ENCODE measurements around the gene MS4A15. TPM values are rescaled to one million over a fixed set of nuclear protein-coding genes. Genes with fewer than 3 reads are reported as not detected.
"Not testable (repeated sequence)": the region's sequence is repeated elsewhere in the genome, so short reads cannot be mapped to it uniquely, and the experiment has no call there.

Gene MS4A15
- total RNA-seq, 2 experiments from 2014 or later = not detected

- CTCF ChIA-PET = no interaction called here
- no peak overlapping the region for H3K4me3 Mint-ChIP-seq
- DNase-seq (no peak), ATAC-seq (no peak)
- H3K36me3 Mint-ChIP-seq = no peaks in the 10 kb centered on the region
- peaks cover 24% of the 10 kb centered on the region for H3K27me3 Mint-ChIP-seq
- H3K9me3 Mint-ChIP-seq (ENCODE audit: low read depth) = no peaks in the 10 kb centered on the region
- H3K4me1 Mint-ChIP-seq = no peaks in the 10 kb centered on the region
- H3K27ac Mint-ChIP-seq = no peak overlapping the region
Observed at GRCh38 chr11:60740573-60740972, 16.1 kb upstream of the MS4A15 start.

DNA sequence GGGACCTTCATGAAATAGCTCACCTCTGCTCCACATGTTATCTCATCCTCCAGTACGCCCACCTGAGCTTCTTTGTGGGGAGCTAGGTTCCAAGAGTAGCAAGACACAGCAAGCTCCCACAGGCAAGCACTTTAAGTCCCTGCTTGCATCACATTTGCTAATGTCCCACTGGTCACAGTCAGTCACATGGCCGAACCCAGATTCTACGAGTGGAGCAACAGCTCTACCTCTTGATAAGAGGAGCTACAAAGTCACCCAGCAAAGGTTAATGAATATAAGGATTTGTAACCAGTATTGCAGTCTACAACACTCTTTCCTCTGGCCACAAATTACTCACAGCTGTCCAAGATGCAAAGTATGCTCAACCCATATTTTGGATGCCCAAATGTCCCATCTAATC lies 15.2 kb upstream of the MS4A15 start:
- no peak overlapping the region for H3K27ac Mint-ChIP-seq
- H3K36me3 Mint-ChIP-seq = no peaks in the 10 kb centered on the region
- peaks cover 22% of the 10 kb centered on the region for H3K27me3 Mint-ChIP-seq
- DNase-seq (no peak), ATAC-seq (no peak)
- no peaks in the 10 kb centered on the region for H3K4me1 Mint-ChIP-seq
- H3K4me3 Mint-ChIP-seq = no peak overlapping the region
- H3K9me3 Mint-ChIP-seq (ENCODE audit: low read depth) = no peaks in the 10 kb centered on the region
- CTCF ChIA-PET = no interaction called here

DNA sequence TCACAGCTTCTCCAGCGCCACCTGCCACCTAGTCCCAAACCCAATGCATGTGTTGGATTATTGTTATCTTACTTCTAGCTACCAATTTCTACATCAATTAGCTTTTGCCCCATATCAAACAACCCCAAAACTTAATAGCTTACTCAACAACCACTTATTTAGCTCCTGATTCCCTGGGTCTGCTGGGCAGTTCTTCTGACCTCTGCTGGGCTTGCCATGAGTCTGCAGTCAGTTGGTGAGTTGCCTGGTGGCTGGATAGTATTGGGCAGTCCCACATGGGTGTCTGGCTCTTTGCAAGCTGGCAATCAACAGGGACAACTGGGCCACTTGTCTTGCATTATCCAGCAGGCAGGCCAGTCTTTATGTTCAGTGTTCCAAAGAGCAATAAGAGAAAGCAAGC lies 13.6 kb upstream of the MS4A15 start:
- CTCF ChIA-PET = no interaction called here
- DNase-seq (no peak), ATAC-seq (no peak)
- peaks cover 14% of the 10 kb centered on the region for H3K27me3 Mint-ChIP-seq
- no peaks in the 10 kb centered on the region for H3K36me3 Mint-ChIP-seq
- H3K4me3 Mint-ChIP-seq = no peak overlapping the region
- H3K27ac Mint-ChIP-seq = no peak overlapping the region
- H3K9me3 Mint-ChIP-seq (ENCODE audit: low read depth) = peaks cover 4% of the 10 kb centered on the region
- H3K4me1 Mint-ChIP-seq = no peaks in the 10 kb centered on the region

GRCh38 chr11:60744114-60744513 lies 12.6 kb upstream of the MS4A15 start:
- no peak for ATAC-seq
- CTCF ChIA-PET = no interaction called here
- Mint-ChIP-seq H3K36me3 (no peaks in the 10 kb centered on the region), H3K4me3 (no peak overlapping the region), H3K27ac (no peak overlapping the region), H3K9me3 (ENCODE audit: low read depth) (peaks cover 4% of the 10 kb centered on the region), H3K27me3 (peaks cover 11% of the 10 kb centered on the region), H3K4me1 (no peaks in the 10 kb centered on the region)
- no peak for DNase-seq

DNA sequence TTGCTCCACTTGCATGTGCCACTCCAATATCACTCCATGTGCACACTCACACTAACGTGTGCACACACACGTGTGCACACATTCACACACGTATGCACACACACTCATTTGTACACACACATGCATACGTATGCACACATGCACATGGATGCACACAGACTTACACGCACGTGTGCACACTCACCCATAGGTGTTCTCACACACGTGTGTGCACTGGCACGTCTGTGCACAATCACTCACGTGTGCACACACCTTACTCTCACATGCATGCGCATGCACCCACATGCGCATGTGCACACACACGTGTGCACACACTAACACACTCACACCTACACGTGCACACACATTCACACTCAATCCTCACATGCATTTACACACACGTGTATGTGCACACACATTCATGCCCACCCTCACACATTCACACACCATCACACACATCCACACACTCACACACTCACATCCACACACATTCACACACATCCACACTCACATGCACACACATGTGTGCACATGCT lies 9.3 kb upstream of the MS4A15 start:
- ATAC-seq (no peak), DNase-seq (no peak)
- Mint-ChIP-seq H3K27ac (no peak overlapping the region), H3K9me3 (ENCODE audit: low read depth) (peaks cover 4% of the 10 kb centered on the region), H3K27me3 (peaks cover 11% of the 10 kb centered on the region), H3K4me1 (no peaks in the 10 kb centered on the region), H3K36me3 (no peaks in the 10 kb centered on the region), H3K4me3 (no peak overlapping the region)
- CTCF ChIA-PET = no interaction called here

- Mint-ChIP-seq H3K9me3 (ENCODE audit: low read depth) (peaks cover 4% of the 10 kb centered on the region), H3K27ac (no peak overlapping the region), H3K27me3 (peaks cover 14% of the 10 kb centered on the region), H3K36me3 (no peaks in the 10 kb centered on the region), H3K4me3 (no peak overlapping the region), H3K4me1 (no peaks in the 10 kb centered on the region)
- CTCF ChIA-PET = interaction anchor here (1.3 kb wide), 1 partner anchor 27 kb away, joined by 4 read pairs; no protein-coding TSS in a partner anchor
- ATAC-seq = no peak
- DNase-seq = no peak
Observed at GRCh38 chr11:60748225-60748624, 8.4 kb upstream of the MS4A15 start.

DNA sequence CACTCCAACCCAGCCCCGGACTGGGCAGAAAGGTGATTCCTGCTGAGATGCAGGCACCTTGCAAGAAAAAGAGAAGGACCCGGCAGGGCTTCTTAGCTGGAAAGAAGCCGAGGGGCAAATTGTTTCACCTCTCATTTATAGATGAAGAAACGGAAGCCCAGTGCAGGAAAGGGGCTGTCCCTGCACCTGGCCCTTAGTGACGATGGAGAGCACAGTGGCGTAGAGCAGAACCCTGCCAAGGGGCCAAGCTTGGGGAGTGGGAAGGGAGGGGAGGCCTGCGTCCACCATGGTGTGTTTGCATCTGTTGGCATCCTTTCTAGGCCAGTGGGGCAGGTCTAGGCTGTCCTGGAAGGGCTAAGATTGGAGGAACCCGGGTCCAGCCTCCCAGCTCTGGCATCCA lies 7.8 kb upstream of the MS4A15 start:
- CTCF ChIA-PET = interaction anchor here (1.3 kb wide), 1 partner anchor 27 kb away, joined by 4 read pairs; no protein-coding TSS in a partner anchor
- Mint-ChIP-seq H3K27ac (no peak overlapping the region), H3K4me3 (no peak overlapping the region)

GRCh38 chr11:60750911-60751310 lies 5.8 kb upstream of the MS4A15 start:
- CTCF ChIA-PET = no interaction called here
- Mint-ChIP-seq H3K27me3 (peaks cover 5% of the 10 kb centered on the region), H3K4me3 (no peak overlapping the region), H3K27ac (no peak overlapping the region), H3K9me3 (ENCODE audit: low read depth) (peaks cover 4% of the 10 kb centered on the region), H3K36me3 (no peaks in the 10 kb centered on the region), H3K4me1 (no peaks in the 10 kb centered on the region)
- no peak for ATAC-seq
- no peak for DNase-seq

More for the DNA sequence above, 7.8 kb upstream of the MS4A15 start:
- Mint-ChIP-seq H3K4me1 (no peaks in the 10 kb centered on the region), H3K27me3 (peaks cover 12% of the 10 kb centered on the region), H3K36me3 (no peaks in the 10 kb centered on the region), H3K9me3 (ENCODE audit: low read depth) (peaks cover 4% of the 10 kb centered on the region)
- ATAC-seq (no peak), DNase-seq (no peak)

GRCh38 chr11:60753309-60753708 lies 3.4 kb upstream of the MS4A15 start:
- no peak for ATAC-seq
- Mint-ChIP-seq H3K9me3 (ENCODE audit: low read depth) (no peaks in the 10 kb centered on the region), H3K27me3 (peaks cover 20% of the 10 kb centered on the region), H3K4me1 (no peaks in the 10 kb centered on the region), H3K27ac (no peak overlapping the region), H3K4me3 (no peak overlapping the region), H3K36me3 (no peaks in the 10 kb centered on the region)
- CTCF ChIA-PET = no interaction called here
- no peak for DNase-seq

DNA sequence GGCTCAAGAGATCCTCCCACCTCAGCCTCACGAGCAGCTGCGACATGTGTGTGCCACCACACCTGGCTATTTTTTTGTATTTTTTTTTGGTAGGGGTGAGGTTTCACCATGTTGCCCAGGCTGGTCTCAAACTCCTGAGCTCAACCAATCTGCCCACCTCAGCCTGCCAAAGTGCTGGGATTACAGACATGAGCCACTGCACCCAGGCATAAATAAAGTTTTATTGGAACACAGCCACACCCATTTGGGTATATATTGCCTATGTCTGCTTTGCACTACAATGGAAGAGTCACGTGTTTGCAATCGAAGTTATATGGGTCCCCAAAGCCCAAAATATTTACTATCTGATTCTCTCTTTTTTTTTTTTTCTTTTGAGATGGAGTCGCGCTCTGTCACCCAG lies 1.8 kb upstream of the MS4A15 start:
- ATAC-seq = no peak
- no peak for DNase-seq
- H3K9me3 Mint-ChIP-seq (ENCODE audit: low read depth) = no peaks in the 10 kb centered on the region
- no peak overlapping the region for H3K27ac Mint-ChIP-seq
- H3K4me1 Mint-ChIP-seq = no peaks in the 10 kb centered on the region
- H3K27me3 Mint-ChIP-seq = peaks cover 35% of the 10 kb centered on the region
- CTCF ChIA-PET = no interaction called here
- no peak overlapping the region for H3K4me3 Mint-ChIP-seq
- no peaks in the 10 kb centered on the region for H3K36me3 Mint-ChIP-seq

GRCh38 chr11:60757231-60757800 lies 649 bp downstream of the MS4A15 start:
- no peaks in the 10 kb centered on the region for H3K9me3 Mint-ChIP-seq (ENCODE audit: low read depth)
- ATAC-seq (no peak), DNase-seq (no peak)
- peaks cover 48% of the 10 kb centered on the region for H3K27me3 Mint-ChIP-seq
- H3K4me3 Mint-ChIP-seq = no peak overlapping the region
- no peaks in the 10 kb centered on the region for H3K36me3 Mint-ChIP-seq
- CTCF ChIA-PET = interaction anchor here (1.5 kb wide), 1 partner anchor 18 kb away, joined by 3 read pairs; no protein-coding TSS in a partner anchor
- no peak overlapping the region for H3K27ac Mint-ChIP-seq
- H3K4me1 Mint-ChIP-seq = no peaks in the 10 kb centered on the region

- H3K9me3 Mint-ChIP-seq (ENCODE audit: low read depth); H3K36me3 Mint-ChIP-seq; ATAC-seq; DNase-seq; H3K4me1 Mint-ChIP-seq; H3K4me3 Mint-ChIP-seq; H3K27ac Mint-ChIP-seq: not testable (repeated sequence)
- CTCF ChIA-PET = interaction anchor here (1.5 kb wide), 1 partner anchor 17 kb away, joined by 3 read pairs; no protein-coding TSS in a partner anchor
- H3K27me3 Mint-ChIP-seq = peaks cover 53% of the 10 kb centered on the region
Observed at GRCh38 chr11:60758671-60759070, 2.0 kb downstream of the MS4A15 start.

DNA sequence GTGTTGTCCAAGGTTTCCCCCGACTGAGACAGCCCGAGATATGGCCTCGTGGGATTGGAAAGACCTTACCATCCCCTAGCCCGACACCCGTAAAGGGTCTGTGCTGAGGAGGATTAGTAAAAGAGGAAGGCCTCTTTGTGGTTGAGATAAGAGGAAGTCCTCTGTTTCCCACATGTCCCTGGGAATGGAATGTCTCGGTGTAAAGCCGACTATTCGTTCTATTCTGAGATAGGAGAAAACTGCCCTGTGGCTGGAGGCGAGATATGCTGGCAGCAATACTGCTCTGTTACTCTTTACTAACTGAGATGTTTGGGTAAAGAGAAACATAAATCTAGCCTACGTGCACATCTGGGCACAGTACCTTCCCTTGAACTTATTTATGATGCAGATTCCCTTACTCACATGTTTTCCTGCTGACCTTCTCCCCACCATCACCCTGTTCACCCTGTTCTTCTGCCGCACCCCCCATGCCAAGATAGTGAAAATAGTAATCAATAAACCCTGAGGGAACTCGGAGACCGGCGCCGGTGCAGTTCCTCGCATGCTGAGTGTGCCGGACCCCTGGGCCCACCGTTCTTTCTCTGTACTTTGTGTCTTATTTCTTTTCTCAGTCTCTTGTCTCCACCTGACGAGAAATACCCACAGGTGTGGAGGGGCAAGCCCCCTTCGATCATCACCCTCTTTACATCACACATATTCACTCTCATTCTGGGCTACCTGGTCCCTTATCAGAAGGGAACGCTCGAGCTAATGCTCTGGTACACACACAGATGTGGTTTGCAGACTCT lies 3.0 kb downstream of the MS4A15 start:
- H3K36me3 Mint-ChIP-seq; DNase-seq; H3K9me3 Mint-ChIP-seq (ENCODE audit: low read depth); ATAC-seq; H3K27ac Mint-ChIP-seq; H3K4me1 Mint-ChIP-seq; CTCF ChIA-PET; H3K4me3 Mint-ChIP-seq: not testable (repeated sequence)
- peaks cover 56% of the 10 kb centered on the region for H3K27me3 Mint-ChIP-seq

Measured in activated CD8-positive, alpha-beta memory T cell treated with anti-CD3 and anti-CD28 coated beads, Interleukin-2, amount 10 ng/mL, durations not matched to agents 7 days and 5 days (primary cell).